ENCODE results near the gene RCC1.
"Not testable (repeated sequence)": the region's sequence is repeated elsewhere in the genome, so short reads cannot be mapped to it uniquely, and the experiment has no call there.

RCC1 gene

DNA sequence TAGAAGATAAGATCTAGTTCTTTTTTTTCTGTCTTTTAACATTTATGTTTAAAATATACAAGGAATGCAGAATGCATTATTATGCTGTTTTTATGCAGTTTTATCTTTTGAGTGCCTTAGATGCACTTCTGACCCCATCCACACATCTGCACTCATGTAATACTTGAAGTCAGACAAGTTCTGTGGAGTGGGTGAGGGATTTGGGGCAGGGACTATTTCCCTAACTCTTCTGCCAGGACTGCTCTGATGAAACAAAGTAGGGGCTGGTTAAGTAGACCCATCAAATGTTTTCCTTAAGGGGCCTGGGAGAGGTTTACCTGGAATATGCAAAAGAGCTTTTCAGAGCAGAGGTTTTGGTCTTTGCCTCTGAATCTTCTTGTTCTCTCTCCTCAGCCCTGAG lies 58.5 kb downstream of the RCC1 start:
- H3K27ac ChIP-seq: peak overlapping the region; percentile 24; the same call in 1 of the 2 replicates
- H3K9me3 ChIP-seq (ENCODE audit: severe bottlenecking): no peaks in the 10 kb centered on the region
- no peak for DNase-seq
- no peaks in the 10 kb centered on the region for H3K27me3 ChIP-seq (ENCODE audit: insufficient read depth, low read depth, severe bottlenecking)
- H3K36me3 ChIP-seq: peaks cover 78% of the 10 kb centered on the region
- no peak overlapping the region for H3K4me3 ChIP-seq (ENCODE audit: low read depth, low read length)
- TF ChIP-seq, protein P1, sequence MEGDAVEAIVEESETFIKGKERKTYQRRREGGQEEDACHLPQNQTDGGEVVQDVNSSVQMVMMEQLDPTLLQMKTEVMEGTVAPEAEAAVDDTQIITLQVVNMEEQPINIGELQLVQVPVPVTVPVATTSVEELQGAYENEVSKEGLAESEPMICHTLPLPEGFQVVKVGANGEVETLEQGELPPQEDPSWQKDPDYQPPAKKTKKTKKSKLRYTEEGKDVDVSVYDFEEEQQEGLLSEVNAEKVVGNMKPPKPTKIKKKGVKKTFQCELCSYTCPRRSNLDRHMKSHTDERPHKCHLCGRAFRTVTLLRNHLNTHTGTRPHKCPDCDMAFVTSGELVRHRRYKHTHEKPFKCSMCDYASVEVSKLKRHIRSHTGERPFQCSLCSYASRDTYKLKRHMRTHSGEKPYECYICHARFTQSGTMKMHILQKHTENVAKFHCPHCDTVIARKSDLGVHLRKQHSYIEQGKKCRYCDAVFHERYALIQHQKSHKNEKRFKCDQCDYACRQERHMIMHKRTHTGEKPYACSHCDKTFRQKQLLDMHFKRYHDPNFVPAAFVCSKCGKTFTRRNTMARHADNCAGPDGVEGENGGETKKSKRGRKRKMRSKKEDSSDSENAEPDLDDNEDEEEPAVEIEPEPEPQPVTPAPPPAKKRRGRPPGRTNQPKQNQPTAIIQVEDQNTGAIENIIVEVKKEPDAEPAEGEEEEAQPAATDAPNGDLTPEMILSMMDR (IDR thresholded peaks at IDR 0.05; ENCODE audit: low read depth, low read length): no peak

DNA sequence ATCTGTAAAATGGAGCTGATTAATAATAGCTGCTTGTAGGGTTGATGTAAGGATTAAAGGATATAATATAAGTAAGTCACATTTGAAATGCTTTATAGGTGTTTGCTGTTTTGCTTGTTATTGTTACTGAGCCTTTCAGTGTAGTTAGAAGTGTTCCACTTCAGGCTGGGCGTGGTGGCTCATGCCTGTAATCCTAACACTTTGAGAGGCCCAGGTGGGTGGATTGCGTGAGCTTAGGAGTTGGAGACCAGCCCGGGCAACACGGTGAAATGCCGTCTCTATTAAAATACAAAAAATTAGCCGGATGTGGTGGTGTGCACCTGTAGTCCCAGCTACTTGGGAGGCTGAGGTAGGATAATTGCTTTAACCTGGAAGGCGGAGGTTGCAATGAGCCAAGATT lies 59.2 kb downstream of the RCC1 start:
- H3K9me3 ChIP-seq (ENCODE audit: severe bottlenecking): no peaks in the 10 kb centered on the region
- TF ChIP-seq, protein P1 (IDR thresholded peaks at IDR 0.05; ENCODE audit: low read depth, low read length): no peak
- peaks cover 71% of the 10 kb centered on the region for H3K36me3 ChIP-seq
- H3K27ac ChIP-seq: no peak overlapping the region
- H3K27me3 ChIP-seq (ENCODE audit: insufficient read depth, low read depth, severe bottlenecking): no peaks in the 10 kb centered on the region
- no peak for DNase-seq
- H3K4me3 ChIP-seq (ENCODE audit: low read depth, low read length): no peak overlapping the region

DNA sequence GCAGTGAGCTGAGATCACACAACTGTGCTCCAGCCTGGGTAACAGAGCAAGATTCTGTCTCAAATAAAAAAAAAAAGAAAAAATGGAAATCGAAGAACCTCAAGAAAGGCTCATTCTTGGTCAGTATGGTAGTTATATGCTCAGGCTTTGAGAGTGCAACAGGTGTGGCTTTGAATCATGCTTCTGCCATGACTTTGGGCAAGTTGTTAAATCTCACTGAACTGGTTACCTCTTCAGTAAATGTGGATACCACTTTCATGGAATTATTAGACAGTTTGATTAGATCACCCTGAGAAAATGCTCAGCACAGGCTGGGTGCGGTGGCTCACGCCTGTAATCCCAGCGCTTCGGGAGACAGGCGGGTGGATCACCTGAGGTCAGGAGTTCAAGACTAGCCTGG lies 59.9 kb downstream of the RCC1 start:
- Histone ChIP-seq H3K9me3 (ENCODE audit: severe bottlenecking) (no peaks in the 10 kb centered on the region), H3K4me3 (ENCODE audit: low read depth, low read length) (no peak overlapping the region), H3K27ac (no peak overlapping the region), H3K36me3 (peaks cover 66% of the 10 kb centered on the region), H3K27me3 (ENCODE audit: insufficient read depth, low read depth, severe bottlenecking) (no peaks in the 10 kb centered on the region)
- no peak for DNase-seq
- TF ChIP-seq, protein P1 (IDR thresholded peaks at IDR 0.05; ENCODE audit: low read depth, low read length): no peak

DNA sequence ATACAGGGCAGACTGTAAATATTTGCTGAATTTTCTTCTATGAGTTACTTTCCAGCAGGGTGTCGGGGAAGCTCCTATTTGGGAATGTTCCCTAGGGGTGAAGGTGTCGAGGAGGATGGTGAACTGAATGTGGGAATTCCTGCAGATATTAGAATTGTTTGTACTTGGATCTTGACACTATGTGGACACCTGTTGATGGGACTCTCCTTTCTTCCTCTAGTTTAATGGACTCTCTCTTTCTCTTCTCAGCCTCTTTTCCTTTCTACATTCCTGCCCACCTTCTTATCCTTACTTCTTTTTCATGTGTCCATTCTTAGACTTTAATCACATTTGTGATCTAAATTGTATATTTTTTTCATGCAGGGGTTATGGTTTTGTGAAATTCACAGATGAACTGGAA lies 61.1 kb downstream of the RCC1 start:
- Histone ChIP-seq H3K27me3 (ENCODE audit: insufficient read depth, low read depth, severe bottlenecking) (no peaks in the 10 kb centered on the region), H3K36me3 (peaks cover 64% of the 10 kb centered on the region), H3K9me3 (ENCODE audit: severe bottlenecking) (no peaks in the 10 kb centered on the region), H3K27ac (no peak overlapping the region), H3K4me3 (ENCODE audit: low read depth, low read length) (no peak overlapping the region)
- TF ChIP-seq, protein P1 (IDR thresholded peaks at IDR 0.05; ENCODE audit: low read depth, low read length): no peak
- no peak for DNase-seq

DNA sequence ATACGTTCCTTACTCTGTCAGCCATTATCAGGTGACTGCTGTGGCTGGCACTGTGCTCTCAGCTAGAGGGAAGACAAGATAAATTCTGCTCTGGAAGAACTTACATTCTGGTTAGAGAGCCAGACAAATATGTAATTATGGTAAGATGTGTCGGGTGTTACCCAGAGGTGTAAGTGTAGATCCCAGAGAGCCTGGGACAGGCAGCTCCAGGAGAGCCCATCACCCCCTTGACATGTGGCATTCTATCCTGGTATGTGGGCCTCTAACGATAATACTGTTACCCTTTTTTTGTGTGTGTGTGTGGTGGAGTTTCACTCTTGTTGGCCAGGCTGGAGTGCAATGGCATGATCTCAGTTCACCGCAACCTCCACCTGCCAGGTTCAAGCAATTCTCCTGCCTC lies 66.1 kb downstream of the RCC1 start:
- no peaks in the 10 kb centered on the region for H3K27me3 ChIP-seq (ENCODE audit: insufficient read depth, low read depth, severe bottlenecking)
- no peak overlapping the region for H3K4me3 ChIP-seq (ENCODE audit: low read depth, low read length)
- H3K9me3 ChIP-seq (ENCODE audit: severe bottlenecking): no peaks in the 10 kb centered on the region
- DNase-seq: no peak
- peaks cover 52% of the 10 kb centered on the region for H3K36me3 ChIP-seq
- H3K27ac ChIP-seq: no peak overlapping the region
- TF ChIP-seq, protein P1 (IDR thresholded peaks at IDR 0.05; ENCODE audit: low read depth, low read length): no peak

DNA sequence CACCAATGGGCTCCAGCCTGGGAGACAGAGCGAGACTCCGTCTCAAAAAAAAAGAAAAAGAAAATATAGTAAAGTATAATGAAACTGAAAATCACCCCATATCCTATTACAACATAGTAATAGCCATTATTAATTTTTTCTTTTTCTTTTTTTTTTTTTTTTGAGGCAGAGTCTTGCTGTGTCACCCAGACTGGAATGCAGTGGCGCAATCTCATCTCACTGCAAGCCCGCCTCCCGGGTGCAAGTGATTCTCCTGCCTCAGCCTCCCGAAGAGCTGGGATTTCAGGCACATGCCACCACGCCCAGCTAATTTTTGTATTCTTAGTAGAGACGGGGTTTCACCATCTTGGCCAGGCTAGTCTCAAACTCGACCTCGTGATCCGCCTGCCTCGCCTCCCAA lies 67.0 kb downstream of the RCC1 start:
- H3K9me3 ChIP-seq (ENCODE audit: severe bottlenecking); H3K27me3 ChIP-seq (ENCODE audit: insufficient read depth, low read depth, severe bottlenecking); H3K4me3 ChIP-seq (ENCODE audit: low read depth, low read length); DNase-seq; H3K27ac ChIP-seq: not testable (repeated sequence)
- H3K36me3 ChIP-seq: peaks cover 53% of the 10 kb centered on the region
